OCI-LY7 (cell line): Measurements from ENCODE around the gene ZNF892. TPM values are rescaled to one million over a fixed set of nuclear protein-coding genes. Genes with fewer than 3 reads are reported as not detected.

Experiments
- BruUV-seq: library from RNA; stranded (reverse); fragments of 400-500 nt; replicated peaks from 2 replicates; lab custom pipeline; 2021; lab: Mats Ljungman, UMichigan
- CTCF ChIA-PET: fragments of 300-600 bp; sonication (Branson Sonifier 250); formaldehyde crosslinking; loops from one replicate; lab custom pipeline; 2022; ENCODE audit warnings: antibody characterized with exemption; ENCODE audit not compliant: unreplicated experiment; lab: Charles Lee
- POLR2A ChIA-PET: fragments of 300-600 bp; sonication (Branson Sonifier 250); formaldehyde crosslinking; loops from one replicate; lab custom pipeline; 2022; ENCODE audit warnings: antibody characterized with exemption; lab: Charles Lee
- DNase-seq: peaks from one replicate; pipeline ENCODE4 v3.0.0-alpha.2; 2015; ENCODE audit warnings: low spot score
- H2AFZ ChIP-seq: fragments of 200-600 bp; sonication (generic), shearing (Covaris generic); 2 replicates; pipeline ENCODE4 v1.6.1; 2014; ENCODE audit warnings: mild to moderate bottlenecking, antibody characterized with exemption, low read length, moderate library complexity
- H3K27ac ChIP-seq: fragments of 200-600 bp; sonication (generic); 2 replicates; pipeline ENCODE4 v1.5.1; 2014; ENCODE audit warnings: mixed run types, low read depth, mild to moderate bottlenecking, moderate library complexity, low read length, inconsistent platforms; ENCODE audit not compliant: poor library complexity, severe bottlenecking
- H3K36me3 ChIP-seq: fragments of 200-600 bp; sonication (generic); 2 replicates; pipeline ENCODE4 v1.6.1; 2014; ENCODE audit warnings: mild to moderate bottlenecking, antibody characterized with exemption, low read length, moderate library complexity, mixed read lengths; ENCODE audit not compliant: insufficient read depth
- H3K4me1 ChIP-seq: fragments of 200-600 bp; sonication (generic); 2 replicates; pipeline ENCODE4 v1.5.1; 2014; ENCODE audit warnings: mild to moderate bottlenecking, low read length; ENCODE audit not compliant: insufficient read depth, poor library complexity, severe bottlenecking
- H3K4me2 ChIP-seq: fragments of 200-600 bp; sonication (generic); 2 replicates; pipeline ENCODE4 v1.6.1; 2014; ENCODE audit warnings: mild to moderate bottlenecking, low read length
- H3K4me3 ChIP-seq: fragments of 200-600 bp; sonication (generic); 2 replicates; pipeline ENCODE4 v1.5.1; 2014; ENCODE audit warnings: mild to moderate bottlenecking, low read depth, low read length; ENCODE audit not compliant: poor library complexity, severe bottlenecking
- H3K79me2 ChIP-seq: fragments of 200-600 bp; sonication (generic); 2 replicates; pipeline ENCODE4 v1.6.1; 2016; ENCODE audit warnings: low read depth, mild to moderate bottlenecking, low read length, moderate library complexity, mixed read lengths; ENCODE audit not compliant: insufficient read depth
- H3K9me2 ChIP-seq: fragments of 200-600 bp; sonication (generic); 2 replicates; pipeline ENCODE4 v1.6.1; 2016; ENCODE audit warnings: mild to moderate bottlenecking, low read length, mixed read lengths; ENCODE audit not compliant: insufficient read depth
- H3K9me3 ChIP-seq: fragments of 200-600 bp; sonication (generic); 2 replicates; pipeline ENCODE4 v1.6.1; 2014; ENCODE audit warnings: mild to moderate bottlenecking, mixed run types, low read length, mixed read lengths
- H4K20me1 ChIP-seq: fragments of 200-600 bp; sonication (generic); 2 replicates; pipeline ENCODE4 v1.6.1; 2014; ENCODE audit warnings: mild to moderate bottlenecking, antibody characterized with exemption, low read length, moderate library complexity, mixed read lengths; ENCODE audit not compliant: insufficient read depth
- EZH2phosphoT487 ChIP-seq: fragments of 200-600 bp; sonication (generic); IDR thresholded peaks from 2 replicates; pipeline ENCODE4 v1.6.1; 2018; ENCODE audit warnings: low read depth, borderline replicate concordance, mild to moderate bottlenecking, mixed run types, antibody characterized with exemption, low read length, moderate library complexity, mixed read lengths
- intact Hi-C: fragments of 100-400 bp; cut with micrococcal nuclease; formaldehyde crosslinking; loops from one replicate; pipeline ENCODE4 v1.10.0; 2022; ENCODE audit not compliant: unreplicated experiment
- total RNA-seq, 2 experiments: library from RNA; depleted of rRNA in 1 of 2; stranded (reverse); fragments of >200 nt in 1 of 2; shearing (Covaris generic) in 1 of 2; gene quantifications; 2 replicates each; pipeline ENCODE4 v1.2.3, GENCODE V29; 2014 to 2022
- TF ChIP-seq, protein P1 (sequence below): fragments of 200-600 bp; sonication (generic); conservative IDR thresholded peaks from 2 replicates; pipeline ENCODE4 v1.5.1; 2014; ENCODE audit warnings: mild to moderate bottlenecking, antibody characterized with exemption, low read length, moderate library complexity, mixed read lengths

Gene ZNF892
- total RNA-seq, 2 experiments from 2014 or later: 2.9 to 4.7 TPM

- intact Hi-C loops: loop anchor here (2.0 kb wide), 1 partner anchor 42 kb away; the partner anchor contains the start of gene ZNF892
- H3K4me3 ChIP-seq: peak overlapping the region; percentile 97
- no peaks in the 10 kb centered on the region for H4K20me1 ChIP-seq
- BruUV-seq: TSS peak; percentile 91
- no peaks in the 10 kb centered on the region for H3K36me3 ChIP-seq
- H3K4me1 ChIP-seq: peaks cover 19% of the 10 kb centered on the region
- no peaks in the 10 kb centered on the region for H3K9me3 ChIP-seq
- peak overlapping the region; percentile 46 for H3K27ac ChIP-seq
- CTCF ChIA-PET: no interaction called here
- H2AFZ ChIP-seq: peak overlapping the region; percentile 79
- no peak for DNase-seq
- H3K9me2 ChIP-seq: no peaks in the 10 kb centered on the region
- TF ChIP-seq, protein P1, sequence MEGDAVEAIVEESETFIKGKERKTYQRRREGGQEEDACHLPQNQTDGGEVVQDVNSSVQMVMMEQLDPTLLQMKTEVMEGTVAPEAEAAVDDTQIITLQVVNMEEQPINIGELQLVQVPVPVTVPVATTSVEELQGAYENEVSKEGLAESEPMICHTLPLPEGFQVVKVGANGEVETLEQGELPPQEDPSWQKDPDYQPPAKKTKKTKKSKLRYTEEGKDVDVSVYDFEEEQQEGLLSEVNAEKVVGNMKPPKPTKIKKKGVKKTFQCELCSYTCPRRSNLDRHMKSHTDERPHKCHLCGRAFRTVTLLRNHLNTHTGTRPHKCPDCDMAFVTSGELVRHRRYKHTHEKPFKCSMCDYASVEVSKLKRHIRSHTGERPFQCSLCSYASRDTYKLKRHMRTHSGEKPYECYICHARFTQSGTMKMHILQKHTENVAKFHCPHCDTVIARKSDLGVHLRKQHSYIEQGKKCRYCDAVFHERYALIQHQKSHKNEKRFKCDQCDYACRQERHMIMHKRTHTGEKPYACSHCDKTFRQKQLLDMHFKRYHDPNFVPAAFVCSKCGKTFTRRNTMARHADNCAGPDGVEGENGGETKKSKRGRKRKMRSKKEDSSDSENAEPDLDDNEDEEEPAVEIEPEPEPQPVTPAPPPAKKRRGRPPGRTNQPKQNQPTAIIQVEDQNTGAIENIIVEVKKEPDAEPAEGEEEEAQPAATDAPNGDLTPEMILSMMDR: no peak
- TF ChIP-seq EZH2phosphoT487: no peak
- POLR2A ChIA-PET: interaction anchor here (0.6 to 3.5 kb wide), 11 partner anchors 11 to 1616 kb away, joined by 3 to 20 read pairs (median 3); partner anchors contain the start of genes FAHD2A, MRPS5 and ZNF892
- peak overlapping the region; percentile 85 for H3K4me2 ChIP-seq
- peaks cover 18% of the 10 kb centered on the region; the same call in 1 of the 2 replicates for H3K79me2 ChIP-seq
Measured at GRCh38 chr2:95165030-95165370, 42.3 kb upstream of the ZNF892 start.

- peaks cover 17% of the 10 kb centered on the region for H3K4me1 ChIP-seq
- H3K9me3 ChIP-seq: no peaks in the 10 kb centered on the region
- H4K20me1 ChIP-seq: no peaks in the 10 kb centered on the region
- H2AFZ ChIP-seq: peak within 1 kb of the TSS; percentile 79
- ChIA-PET CTCF (no interaction called here), POLR2A (interaction anchor here (0.6 to 3.5 kb wide), 11 partner anchors 11 to 1616 kb away, joined by 3 to 20 read pairs (median 3); partner anchors contain the start of genes FAHD2A, MRPS5 and ZNF892)
- peak within 1 kb of the TSS; percentile 46 for H3K27ac ChIP-seq
- H3K9me2 ChIP-seq: no peaks in the 10 kb centered on the region
- H3K4me3 ChIP-seq: peak within 1 kb of the TSS; percentile 97
- peak; percentile 98 for DNase-seq
- BruUV-seq: no TSS peak
- H3K4me2 ChIP-seq: peak within 1 kb of the TSS; percentile 99
- TF ChIP-seq, protein P1: no peak
- TF ChIP-seq EZH2phosphoT487: no peak
- H3K79me2 ChIP-seq: peaks cover 18% of the 10 kb centered on the region; the same call in 1 of the 2 replicates
- intact Hi-C loops: loop anchor here (2.0 kb wide), 1 partner anchor 41 kb away; the partner anchor contains the start of gene ZNF892
- H3K36me3 ChIP-seq: no peaks in the 10 kb centered on the region
Measured at GRCh38 chr2:95165371-95166064, 41.8 kb upstream of the ZNF892 start, which contains the start of gene ZNF2. TSS of gene ZNF2 (plus strand) at chr2:95165809. CDS start at chr2:95176227, 10,418 bp downstream.
